ENCODE measurements around the gene ATP1B3.

The ATP1B3 gene

DNA sequence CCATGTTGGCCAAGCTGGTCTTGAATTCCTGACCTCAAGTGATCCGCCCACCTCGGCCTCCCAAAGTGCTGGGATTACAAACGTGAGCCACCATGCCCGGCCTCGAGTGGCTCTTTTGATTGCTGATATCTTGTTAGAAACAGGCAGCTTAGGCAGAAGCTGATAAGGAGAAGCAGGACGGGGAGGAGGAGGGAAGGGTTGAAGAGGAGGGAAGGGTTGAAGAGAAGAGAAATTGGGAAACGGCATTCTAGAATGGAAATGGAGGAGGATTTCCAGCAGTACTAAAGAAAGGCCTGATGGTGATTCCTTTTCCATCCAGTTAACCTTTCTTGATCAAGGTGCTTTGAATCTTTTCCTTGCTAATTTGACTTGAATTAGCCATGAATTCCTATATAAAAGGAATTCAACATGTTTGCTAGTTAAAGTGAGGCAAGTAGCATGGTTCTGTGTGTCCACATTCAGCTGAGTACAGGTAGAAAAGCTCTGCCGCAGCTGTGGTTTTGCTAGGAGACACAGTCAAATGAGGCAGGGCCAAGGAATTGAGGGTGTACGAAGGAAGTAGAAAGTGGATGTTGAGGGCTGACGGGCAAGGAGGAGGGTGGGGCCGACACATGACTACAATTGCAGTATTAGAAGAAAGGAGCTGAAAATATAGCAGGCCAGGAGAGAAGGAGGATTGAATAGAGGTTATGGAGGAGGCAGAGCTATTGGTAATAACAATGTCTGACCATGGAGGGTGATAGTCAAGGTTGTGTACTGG is 27.2 kb upstream of the ATP1B3 start:
- no peak for TF ChIP-seq JUND (IDR thresholded peaks at IDR 0.05; ENCODE audit: low read depth)
- in situ Hi-C loops (cut with HindIII; ENCODE audit: low pct_unique_long_range_greater_than_20kb, low sequenced_read_pairs), result no loop called here
- DNase-seq (ENCODE audit: low read depth in 1 of 2, low spot score in 1 of 2), result no peak

DNA sequence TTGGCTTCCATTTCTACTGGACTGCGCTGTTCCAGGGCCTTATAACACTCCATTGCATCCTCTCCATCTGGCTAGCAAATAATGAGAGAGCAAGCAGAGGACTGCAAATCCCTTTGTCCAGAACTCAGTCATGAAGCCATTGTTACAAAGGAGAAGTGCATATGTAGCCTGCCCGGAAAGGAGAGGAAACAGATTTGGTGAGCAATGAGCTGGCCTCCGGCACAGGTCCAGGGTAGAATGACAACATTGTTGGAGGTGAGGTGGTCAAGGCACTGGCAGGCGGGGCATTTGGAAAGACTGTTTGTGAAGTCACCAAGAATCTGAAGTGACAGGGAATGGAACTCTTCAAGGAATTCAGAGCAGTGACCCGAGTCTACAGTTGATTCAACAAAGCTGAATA is 25.0 kb upstream of the ATP1B3 start:
- no peak for TF ChIP-seq JUND (IDR thresholded peaks at IDR 0.05; ENCODE audit: low read depth)
- in situ Hi-C loops (cut with HindIII; ENCODE audit: low pct_unique_long_range_greater_than_20kb, low sequenced_read_pairs), result no loop called here
- DNase-seq (ENCODE audit: low read depth in 1 of 2, low spot score in 1 of 2), result no peak

DNA sequence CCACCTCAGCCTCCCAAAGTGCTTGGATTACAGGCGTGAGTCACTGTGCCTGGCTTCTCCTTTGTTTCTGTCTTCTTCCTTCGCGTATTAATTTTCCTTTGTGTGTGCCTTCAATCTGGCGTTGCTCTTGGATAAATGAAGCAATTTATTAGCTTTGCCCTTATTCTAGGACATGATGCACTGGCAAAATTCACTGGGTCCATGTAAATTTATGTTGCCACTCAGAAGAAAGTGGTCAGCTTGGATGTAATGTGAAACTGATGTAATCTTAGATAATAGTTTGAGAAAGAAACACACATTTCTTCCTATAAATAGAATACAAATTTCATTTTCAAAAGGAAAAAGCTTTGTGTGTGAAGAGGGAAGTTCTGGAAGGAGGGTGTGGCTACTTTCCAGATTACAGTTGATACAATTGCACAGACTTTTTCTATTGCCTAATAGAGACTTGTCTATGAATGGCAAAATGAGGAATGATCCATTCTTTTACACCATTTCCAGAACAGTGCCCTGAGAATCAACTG is 23.3 kb upstream of the ATP1B3 start:
- no peak for TF ChIP-seq JUND (IDR thresholded peaks at IDR 0.05; ENCODE audit: low read depth)
- in situ Hi-C loops (cut with HindIII; ENCODE audit: low pct_unique_long_range_greater_than_20kb, low sequenced_read_pairs), result no loop called here
- no peak for DNase-seq (ENCODE audit: low read depth in 1 of 2, low spot score in 1 of 2)

DNA sequence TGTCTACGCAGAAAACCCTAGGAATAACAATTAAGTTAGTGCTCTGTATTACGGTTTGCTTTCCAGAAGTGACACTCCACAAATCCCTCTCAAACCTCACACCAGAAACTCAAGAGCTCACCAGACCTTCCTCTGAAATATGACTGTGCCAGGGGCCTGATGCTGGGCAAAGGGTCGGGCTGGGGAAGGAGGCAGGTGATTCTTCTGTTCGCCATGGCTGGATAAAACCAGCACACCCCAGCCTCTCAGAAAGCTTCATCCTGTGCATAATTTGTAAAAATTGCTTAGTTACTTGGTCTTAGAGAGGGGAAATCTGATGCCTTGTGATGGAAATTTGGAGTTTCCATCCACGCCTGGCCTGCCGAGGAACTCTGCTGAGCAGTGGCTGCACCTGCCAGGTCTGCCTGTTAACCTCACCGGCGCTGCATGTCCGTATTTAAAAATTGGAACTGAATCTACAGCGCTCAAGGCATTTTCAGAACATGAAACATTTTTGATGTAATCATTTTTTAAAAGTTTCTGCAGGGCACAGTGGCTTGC is 22.7 kb upstream of the ATP1B3 start:
- no peak for TF ChIP-seq JUND (IDR thresholded peaks at IDR 0.05; ENCODE audit: low read depth)
- no peak for DNase-seq (ENCODE audit: low read depth in 1 of 2, low spot score in 1 of 2)
- in situ Hi-C loops (cut with HindIII; ENCODE audit: low pct_unique_long_range_greater_than_20kb, low sequenced_read_pairs), result no loop called here

DNA sequence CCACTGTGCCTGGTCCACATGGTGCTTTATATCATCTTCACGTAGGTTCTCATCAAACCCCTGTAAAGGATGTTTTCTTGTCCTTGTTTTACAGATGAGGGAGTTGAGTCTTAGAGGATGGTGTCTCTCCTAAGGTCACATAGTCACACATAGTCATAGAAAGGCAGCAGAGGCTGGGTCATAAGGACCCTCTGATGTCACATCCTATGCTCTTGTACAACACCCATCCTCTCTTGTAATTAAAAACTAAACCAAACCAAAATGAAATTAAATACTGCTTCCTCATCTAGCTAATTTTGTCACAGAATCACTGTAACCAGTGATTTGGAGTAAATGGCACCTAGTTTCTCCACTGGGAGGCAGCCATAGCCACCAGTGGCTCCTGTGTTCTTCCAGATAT is 21.8 kb upstream of the ATP1B3 start:
- no peak for TF ChIP-seq JUND (IDR thresholded peaks at IDR 0.05; ENCODE audit: low read depth)
- in situ Hi-C loops (cut with HindIII; ENCODE audit: low pct_unique_long_range_greater_than_20kb, low sequenced_read_pairs), result no loop called here
- DNase-seq (ENCODE audit: low read depth in 1 of 2, low spot score in 1 of 2), result no peak

DNA sequence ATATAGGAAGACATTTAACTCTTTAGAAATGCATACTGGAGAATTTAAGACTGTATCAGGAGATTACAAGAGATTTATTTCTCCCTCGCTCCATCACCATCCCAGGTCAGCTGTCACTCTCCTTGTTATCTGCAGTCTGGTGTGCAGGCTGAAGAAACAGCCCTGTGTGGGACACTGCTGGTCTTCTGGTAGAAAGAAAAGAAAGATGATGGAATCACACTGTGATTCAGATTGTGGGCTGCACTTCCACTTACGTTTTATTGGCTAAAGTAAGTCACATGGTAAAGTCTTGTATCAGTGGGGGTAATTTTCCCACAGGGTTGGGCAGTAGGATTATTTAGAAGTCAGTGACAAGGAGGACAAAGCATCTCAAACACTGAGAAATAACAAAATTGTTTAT is 18.1 kb upstream of the ATP1B3 start:
- in situ Hi-C loops (cut with HindIII; ENCODE audit: low pct_unique_long_range_greater_than_20kb, low sequenced_read_pairs), result no loop called here
- no peak for TF ChIP-seq JUND (IDR thresholded peaks at IDR 0.05; ENCODE audit: low read depth)

DNA sequence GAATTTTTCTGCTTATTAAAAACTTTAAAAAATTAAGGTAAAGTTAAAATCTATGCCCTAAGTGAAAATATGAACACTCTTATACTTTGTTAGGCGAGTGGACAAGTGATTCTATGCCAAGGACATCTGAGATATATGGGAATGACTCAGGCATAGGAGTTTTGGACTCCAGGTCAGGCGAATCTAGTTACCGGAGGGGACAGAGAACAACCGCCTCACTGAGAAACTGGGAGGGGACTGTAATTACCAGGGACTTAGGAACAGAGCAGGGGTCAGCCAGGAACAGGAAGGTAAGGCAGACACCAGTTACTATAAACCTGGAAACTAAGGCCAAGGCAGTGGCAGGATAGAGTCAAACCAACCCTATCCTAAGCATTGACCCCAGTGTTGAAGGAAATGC is 16.8 kb upstream of the ATP1B3 start:
- in situ Hi-C loops (cut with HindIII; ENCODE audit: low pct_unique_long_range_greater_than_20kb, low sequenced_read_pairs), result no loop called here
- no peak for TF ChIP-seq JUND (IDR thresholded peaks at IDR 0.05; ENCODE audit: low read depth)
- no peak for DNase-seq (ENCODE audit: low read depth in 1 of 2, low spot score in 1 of 2)

More for the DNA sequence above, 18.1 kb upstream of the ATP1B3 start:
- DNase-seq (ENCODE audit: low read depth in 1 of 2, low spot score in 1 of 2), result no peak

DNA sequence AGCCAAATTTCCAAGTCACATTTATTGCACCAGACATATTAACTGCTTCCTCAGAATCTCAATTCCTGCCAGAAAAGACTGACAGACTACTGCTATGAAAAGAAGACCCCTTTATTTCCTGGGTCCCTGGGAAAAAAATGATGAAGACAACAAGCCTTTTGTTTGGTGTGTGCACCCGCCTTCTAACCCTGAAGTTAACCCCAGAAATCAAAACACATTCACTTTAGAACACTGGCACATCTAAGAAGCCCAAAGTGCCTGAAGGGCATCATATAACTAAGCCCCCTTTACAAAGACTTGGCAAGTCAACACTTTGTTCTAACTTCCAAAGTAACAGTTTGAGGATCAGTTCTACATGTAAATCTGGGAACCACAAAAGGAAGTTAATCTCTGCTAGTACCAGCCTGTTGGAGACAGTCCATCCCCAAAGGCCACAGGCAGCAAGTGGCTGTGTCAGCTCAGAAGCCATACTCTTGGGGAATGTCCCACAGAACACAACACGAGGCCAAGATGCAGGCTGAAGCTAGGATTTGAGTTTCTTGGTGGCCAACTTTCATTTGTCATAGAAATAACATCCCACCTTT is 16.3 kb upstream of the ATP1B3 start:
- no peak for TF ChIP-seq JUND (IDR thresholded peaks at IDR 0.05; ENCODE audit: low read depth)

DNA sequence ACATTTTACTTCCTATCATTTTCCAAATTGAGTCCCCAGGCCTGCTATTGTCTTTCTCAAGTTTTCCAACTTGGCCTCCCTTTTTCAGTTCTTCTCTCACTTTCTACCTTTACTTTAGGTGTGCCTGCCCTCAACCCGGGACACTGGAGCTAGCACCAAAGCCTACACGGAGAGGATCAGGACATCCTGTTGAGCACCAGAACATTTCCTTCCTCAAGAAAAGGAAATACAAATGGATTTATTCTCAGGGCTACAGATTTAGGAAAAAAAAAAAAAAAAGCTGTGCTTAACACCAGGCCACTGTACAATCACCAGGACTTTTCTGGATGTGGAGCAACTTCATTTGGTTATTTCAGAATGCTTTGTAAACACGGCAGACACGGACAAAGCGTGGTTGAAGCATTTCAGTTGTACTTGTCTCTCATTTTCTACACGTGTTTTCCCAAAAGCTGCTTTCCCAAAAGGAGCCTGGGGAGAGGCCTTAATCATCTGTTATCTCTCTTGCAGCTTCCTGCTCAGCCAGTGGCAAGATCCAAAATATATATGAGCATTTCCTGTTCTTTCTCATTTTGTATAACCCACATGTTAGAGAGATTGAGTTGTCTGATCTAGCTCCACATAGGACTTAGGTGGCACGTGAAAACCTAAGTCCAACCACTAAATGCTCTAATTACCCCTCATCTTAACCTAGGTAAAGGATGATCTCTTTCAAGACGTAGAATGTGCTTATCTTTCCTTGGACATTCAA is 15.5 kb upstream of the ATP1B3 start:
- no peak for DNase-seq (ENCODE audit: low read depth in 1 of 2, low spot score in 1 of 2)
- in situ Hi-C loops (cut with HindIII; ENCODE audit: low pct_unique_long_range_greater_than_20kb, low sequenced_read_pairs), result no loop called here
- no peak for TF ChIP-seq JUND (IDR thresholded peaks at IDR 0.05; ENCODE audit: low read depth)

More for the DNA sequence above, 16.3 kb upstream of the ATP1B3 start:
- in situ Hi-C loops (cut with HindIII; ENCODE audit: low pct_unique_long_range_greater_than_20kb, low sequenced_read_pairs), result no loop called here
- no peak for DNase-seq (ENCODE audit: low read depth in 1 of 2, low spot score in 1 of 2)

DNA sequence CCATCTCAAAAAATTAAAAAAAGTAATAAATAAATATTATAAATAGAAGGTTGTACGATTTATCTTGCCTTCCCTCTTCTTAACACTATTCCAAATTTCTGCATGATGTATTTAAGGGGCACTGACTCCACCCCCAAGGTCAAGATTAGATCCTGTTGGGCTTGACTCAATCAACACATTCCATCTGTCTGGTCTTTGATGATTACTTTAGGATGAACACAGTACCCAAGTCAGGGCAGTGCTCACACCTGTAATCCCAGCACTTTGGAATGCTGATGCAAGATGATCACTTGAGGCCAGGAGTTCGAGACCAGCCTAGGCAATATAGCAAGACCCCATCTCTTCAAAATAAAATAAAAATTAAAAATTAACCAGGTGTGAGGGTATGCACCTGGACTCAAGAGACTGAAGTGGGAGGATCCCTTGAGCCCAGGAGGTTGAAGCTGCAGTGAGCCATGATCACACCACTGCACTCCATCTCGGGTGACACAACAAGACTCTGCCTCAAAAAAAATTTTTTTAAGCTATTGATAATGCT is 14.1 kb upstream of the ATP1B3 start:
- no peak for TF ChIP-seq JUND (IDR thresholded peaks at IDR 0.05; ENCODE audit: low read depth)
- no peak for DNase-seq (ENCODE audit: low read depth in 1 of 2, low spot score in 1 of 2)
- in situ Hi-C loops (cut with HindIII; ENCODE audit: low pct_unique_long_range_greater_than_20kb, low sequenced_read_pairs), result no loop called here

DNA sequence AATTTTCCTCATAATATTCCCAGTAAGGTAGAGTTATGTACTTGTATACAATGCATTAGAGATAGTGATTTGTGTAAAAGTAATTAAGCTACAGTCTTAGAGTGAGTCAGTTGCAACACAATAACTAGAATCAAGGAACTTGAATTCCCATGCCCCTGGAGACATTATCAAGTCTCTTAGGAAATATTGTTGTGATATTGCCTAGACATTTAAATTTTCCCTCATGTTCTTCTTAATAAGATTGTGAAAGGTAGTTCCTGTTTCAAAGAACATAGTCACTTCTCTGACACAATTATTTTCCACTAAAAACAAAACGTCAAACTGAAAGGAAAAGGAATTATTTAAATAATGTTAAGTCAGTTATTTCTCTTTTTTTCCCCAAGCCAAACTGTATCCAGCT is 13.0 kb upstream of the ATP1B3 start:
- no peak for DNase-seq (ENCODE audit: low read depth in 1 of 2, low spot score in 1 of 2)
- TF ChIP-seq JUND (IDR thresholded peaks at IDR 0.05; ENCODE audit: low read depth), result no peak
- in situ Hi-C loops (cut with HindIII; ENCODE audit: low pct_unique_long_range_greater_than_20kb, low sequenced_read_pairs), result no loop called here

DNA sequence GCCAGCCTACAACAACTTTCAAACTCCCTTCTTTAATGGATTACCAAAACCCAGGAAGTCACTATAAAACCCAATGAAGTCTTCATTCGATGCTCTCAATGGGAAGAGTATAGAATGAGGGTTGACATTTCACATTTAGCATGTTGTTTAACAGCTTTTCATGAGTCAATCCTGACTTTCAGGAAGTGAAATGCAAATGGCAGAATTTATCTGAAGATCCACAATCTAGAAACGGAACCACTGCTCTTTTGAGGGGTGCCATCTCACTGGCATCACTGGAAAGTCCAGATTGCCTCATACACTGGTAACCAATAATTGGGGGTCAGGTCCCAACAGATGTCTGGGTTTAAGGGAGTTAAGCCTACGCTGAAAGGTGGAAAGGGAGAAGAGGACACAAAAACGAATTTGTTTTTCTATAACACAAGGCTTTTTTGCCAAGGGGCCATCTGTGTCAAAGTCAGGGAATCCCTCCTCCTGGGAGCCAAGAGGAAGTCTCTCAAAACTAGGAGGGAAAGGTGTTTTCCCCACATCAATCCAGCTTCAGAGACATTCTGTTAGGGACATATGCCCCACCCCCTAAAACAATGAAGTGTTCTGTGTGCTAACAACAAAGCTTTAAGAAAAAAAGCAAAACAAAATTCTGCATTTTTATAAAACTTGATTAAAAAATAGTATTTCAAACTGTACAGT is 12.0 kb upstream of the ATP1B3 start:
- in situ Hi-C loops (cut with HindIII; ENCODE audit: low pct_unique_long_range_greater_than_20kb, low sequenced_read_pairs), result no loop called here
- no peak for TF ChIP-seq JUND (IDR thresholded peaks at IDR 0.05; ENCODE audit: low read depth)
- no peak for DNase-seq (ENCODE audit: low read depth in 1 of 2, low spot score in 1 of 2)

All from T47D (cell line).